ENCODE measurements around the gene ZNF529.
A peak's percentile ranks its signal among the peaks of the same experiment; 100 is the strongest.

Gene ZNF529

GRCh38 chr19:36577271-36577996, 4.3 kb upstream of the ZNF529 start:
- TF ChIP-seq, protein P1, sequence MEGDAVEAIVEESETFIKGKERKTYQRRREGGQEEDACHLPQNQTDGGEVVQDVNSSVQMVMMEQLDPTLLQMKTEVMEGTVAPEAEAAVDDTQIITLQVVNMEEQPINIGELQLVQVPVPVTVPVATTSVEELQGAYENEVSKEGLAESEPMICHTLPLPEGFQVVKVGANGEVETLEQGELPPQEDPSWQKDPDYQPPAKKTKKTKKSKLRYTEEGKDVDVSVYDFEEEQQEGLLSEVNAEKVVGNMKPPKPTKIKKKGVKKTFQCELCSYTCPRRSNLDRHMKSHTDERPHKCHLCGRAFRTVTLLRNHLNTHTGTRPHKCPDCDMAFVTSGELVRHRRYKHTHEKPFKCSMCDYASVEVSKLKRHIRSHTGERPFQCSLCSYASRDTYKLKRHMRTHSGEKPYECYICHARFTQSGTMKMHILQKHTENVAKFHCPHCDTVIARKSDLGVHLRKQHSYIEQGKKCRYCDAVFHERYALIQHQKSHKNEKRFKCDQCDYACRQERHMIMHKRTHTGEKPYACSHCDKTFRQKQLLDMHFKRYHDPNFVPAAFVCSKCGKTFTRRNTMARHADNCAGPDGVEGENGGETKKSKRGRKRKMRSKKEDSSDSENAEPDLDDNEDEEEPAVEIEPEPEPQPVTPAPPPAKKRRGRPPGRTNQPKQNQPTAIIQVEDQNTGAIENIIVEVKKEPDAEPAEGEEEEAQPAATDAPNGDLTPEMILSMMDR (IDR thresholded peaks at IDR 0.05; ENCODE audit: low read depth, low read length, missing control alignments) = no peak
- no peak overlapping the region for H3K4me3 ChIP-seq (replicated peaks; ENCODE audit: low read depth, low read length)
- no peak for DNase-seq (ENCODE audit: extremely low read depth, low read depth)

DNA sequence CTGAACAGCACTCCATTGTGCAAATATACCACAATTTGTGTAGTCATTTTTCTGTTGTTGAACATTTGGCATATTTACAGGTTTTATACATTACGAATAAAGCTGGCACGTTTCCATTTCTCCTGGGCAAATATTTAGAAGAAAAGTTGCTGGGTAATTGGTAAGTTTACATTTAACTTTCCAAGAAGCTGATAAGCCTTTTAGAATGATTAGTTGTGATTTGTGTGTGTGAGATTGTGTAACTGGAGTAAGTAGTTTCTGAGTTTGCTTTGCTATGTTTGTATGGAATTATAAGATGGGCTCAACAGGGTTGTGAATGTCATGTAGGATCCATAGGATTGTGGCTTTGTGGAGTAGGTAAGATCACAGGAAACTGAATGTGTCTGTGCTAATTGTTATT, 1.6 kb upstream of the ZNF529 start:
- TF ChIP-seq, protein P1 (IDR thresholded peaks at IDR 0.05; ENCODE audit: low read depth, low read length, missing control alignments) = no peak
- DNase-seq (ENCODE audit: extremely low read depth, low read depth) = no peak
- H3K4me3 ChIP-seq (replicated peaks; ENCODE audit: low read depth, low read length) = no peak overlapping the region; the same call in 1 of the 2 replicates

- TF ChIP-seq, protein P1 (IDR thresholded peaks at IDR 0.05; ENCODE audit: low read depth, low read length, missing control alignments) = no peak
- no peak for DNase-seq (ENCODE audit: extremely low read depth, low read depth)
- H3K4me3 ChIP-seq (replicated peaks; ENCODE audit: low read depth, low read length) = peak overlapping the region; percentile 54
Measured at GRCh38 chr19:36573895-36574720, 1.0 kb upstream of the ZNF529 start.

- DNase-seq (ENCODE audit: extremely low read depth, low read depth) = no peak
- TF ChIP-seq, protein P1 (IDR thresholded peaks at IDR 0.05; ENCODE audit: low read depth, low read length, missing control alignments) = no peak
- peak overlapping the region; percentile 54 for H3K4me3 ChIP-seq (replicated peaks; ENCODE audit: low read depth, low read length)
Measured at GRCh38 chr19:36572593-36573019, 486 bp downstream of the ZNF529 start.

DNA sequence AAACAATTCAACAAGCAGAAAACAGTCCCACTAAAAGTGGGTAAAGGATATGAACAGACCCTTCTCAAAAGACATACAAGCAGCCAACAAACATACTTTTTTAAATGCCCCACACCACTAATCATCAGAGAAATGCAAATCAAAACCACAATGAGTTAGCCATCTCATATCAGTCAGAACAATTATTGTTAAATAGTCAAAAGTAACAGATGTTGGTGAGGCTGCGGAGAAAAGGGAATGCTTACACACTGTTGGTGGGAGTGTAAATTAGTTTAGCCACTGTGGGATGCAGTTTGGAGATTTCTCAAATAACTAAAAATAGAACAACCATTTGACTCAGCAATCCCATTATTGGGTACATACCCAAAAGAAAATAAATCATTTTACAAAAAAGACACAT, 8.7 kb downstream of the ZNF529 start:
- TF ChIP-seq, protein P1 (IDR thresholded peaks at IDR 0.05; ENCODE audit: low read depth, low read length, missing control alignments) = no peak
- no peak overlapping the region for H3K4me3 ChIP-seq (replicated peaks; ENCODE audit: low read depth, low read length)
- no peak for DNase-seq (ENCODE audit: extremely low read depth, low read depth)

DNA sequence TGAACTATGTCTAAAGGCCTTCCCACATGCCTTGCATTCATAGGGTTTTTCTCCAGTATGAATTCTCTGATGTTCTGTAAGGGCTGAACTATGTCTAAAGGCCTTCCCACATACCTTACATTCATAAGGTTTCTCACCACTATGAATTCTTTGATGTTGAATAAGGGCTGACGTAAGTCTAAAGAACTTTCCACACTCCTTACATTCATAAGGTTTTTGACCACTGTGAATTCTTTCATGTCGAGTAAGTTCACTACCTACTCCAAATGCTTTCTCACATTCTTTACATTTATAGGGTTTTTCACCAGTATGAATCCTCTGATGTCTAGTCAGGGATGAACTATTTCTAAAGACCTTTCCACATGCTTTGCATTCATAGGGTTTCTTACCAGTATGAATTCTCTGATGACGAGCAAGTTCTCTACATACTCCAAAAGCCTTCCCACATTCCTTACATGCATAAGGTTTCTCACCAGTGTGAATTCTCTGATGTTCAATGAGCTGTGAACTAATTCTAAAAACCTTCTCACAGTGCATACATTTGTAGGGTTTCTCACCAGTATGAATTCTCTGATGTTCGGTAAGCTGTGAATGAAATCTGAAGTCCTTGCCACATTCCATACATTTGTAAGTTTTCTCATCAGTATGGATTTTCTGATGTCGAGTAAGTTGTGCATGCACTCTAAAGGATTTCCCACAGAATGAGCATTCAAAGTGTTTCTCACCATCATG, 25.9 kb downstream of the ZNF529 start:
- TF ChIP-seq, protein P1 (IDR thresholded peaks at IDR 0.05; ENCODE audit: low read depth, low read length, missing control alignments) = no peak
- no peak overlapping the region for H3K4me3 ChIP-seq (replicated peaks; ENCODE audit: low read depth, low read length)
- DNase-seq (ENCODE audit: extremely low read depth, low read depth) = no peak
